Right cardiac atrium (tissue), 5 donors: ENCODE data around the gene COL6A5. TPM values are rescaled to one million over a fixed set of nuclear protein-coding genes. Genes with fewer than 3 reads are reported as not detected.
A peak's percentile ranks its signal among the peaks of the same experiment; 100 is the strongest.
"Not testable (repeated sequence)": the region's sequence is repeated elsewhere in the genome, so short reads cannot be mapped to it uniquely, and the experiment has no call there.

Experiments used
- ATAC-seq, 2 donors: fragments of 200-7000 bp; cut with Tn5 transposase; one replicate each; pipeline versions ENCODE4 v1.8.0 to v1.9.1; 2020; ENCODE audit warnings: moderate library complexity in 2 of 2, mild to moderate bottlenecking in 1 of 2
- DNase-seq, 3 donors: peaks; one replicate each; pipeline ENCODE4 v3.0.0-alpha.2; 2020
- H3K27ac ChIP-seq: one replicate; pipeline ENCODE4 v1.5.1; 2013; ENCODE audit warnings: mild to moderate bottlenecking, low read length, control low read depth, moderate library complexity
- H3K27me3 ChIP-seq: one replicate; pipeline ENCODE4 v1.6.1; 2013; ENCODE audit not compliant: control insufficient read depth, insufficient read depth
- H3K4me1 ChIP-seq: one replicate; pipeline ENCODE4 v1.6.1; 2013; ENCODE audit warnings: low read length; ENCODE audit not compliant: control insufficient read depth, insufficient read depth
- H3K4me3 ChIP-seq: one replicate; pipeline ENCODE4 v1.5.1; 2013; ENCODE audit warnings: low read length, control low read depth
- H3K9me3 ChIP-seq: one replicate; pipeline ENCODE4 v1.6.1; 2013; ENCODE audit warnings: low read length; ENCODE audit not compliant: control insufficient read depth
- WGBS: extraction: QIAGEN DNeasy Blood & Tissue Kit; methylation state at CpG from one replicate; pipeline ENCODE4 v1.1.7; 2013; 5-methylcytosine and 5-hydroxymethylcytosine counted together
- intact Hi-C, 4 donors: fragments of 100-400 bp; cut with DNase I; formaldehyde crosslinking; loops; one replicate each; pipeline versions ENCODE4 v1.11.0 to v1.14.0; 2022 to 2023
- polyA plus RNA-seq: library from polyadenylated mRNA; stranded (reverse); fragments of 200-250 nt; gene quantifications from one replicate; pipeline ENCODE4 v1.2.3, GENCODE V29; 2013
- total RNA-seq, 4 donors: library from RNA; stranded (reverse); fragmentation: NEBNext Ultra II Directional; extraction: Animal tissue kit (Norgen Biotek cat#: 25700); gene quantifications; one replicate each; pipeline ENCODE4 v1.2.1, GENCODE V29; 2021
- donor health status: healthy with polysubstance abuse.
- donor health status: DM: no; HTN: yes; CAD: no.
- donor health status: DM: no; HTN: no; CAD: no.
- donor health status: DM: no; HTN: yes; CAD: no; lungs with severe emphysema.
- donor health status: DM: yes; HTN: yes; CAD: no.

COL6A5 gene
- total and polyA plus RNA-seq, 5 donors: not detected

GRCh38 chr3:130389743-130390478 lies 44.4 kb downstream of the COL6A5 start:
- H3K27ac ChIP-seq: no peak overlapping the region
- no peak overlapping the region for H3K4me3 ChIP-seq
- no peaks in the 10 kb centered on the region for H3K27me3 ChIP-seq
- ATAC-seq (no peak), DNase-seq (no peak)
- no peaks in the 10 kb centered on the region for H3K4me1 ChIP-seq
- WGBS: 55% methylated on average over 1 of the region's 1 CpG
- intact Hi-C loops: no loop called here
- no peaks in the 10 kb centered on the region for H3K9me3 ChIP-seq

GRCh38 chr3:130392266-130392665 lies 46.8 kb downstream of the COL6A5 start:
- 92% methylated on average over 2 of the region's 2 CpGs for WGBS
- DNase-seq (no peak), ATAC-seq (no peak)
- H3K9me3 ChIP-seq: no peaks in the 10 kb centered on the region
- H3K27me3 ChIP-seq: no peaks in the 10 kb centered on the region
- H3K27ac ChIP-seq: no peak overlapping the region
- no peak overlapping the region for H3K4me3 ChIP-seq
- H3K4me1 ChIP-seq: no peaks in the 10 kb centered on the region
- intact Hi-C loops: no loop called here

GRCh38 chr3:130393594-130393993 lies 48.1 kb downstream of the COL6A5 start:
- Histone ChIP-seq H3K27ac (no peak overlapping the region), H3K4me1 (no peaks in the 10 kb centered on the region), H3K9me3 (no peaks in the 10 kb centered on the region), H3K27me3 (no peaks in the 10 kb centered on the region), H3K4me3 (no peak overlapping the region)
- intact Hi-C loops: no loop called here
- 63% methylated on average over 3 of the region's 3 CpGs for WGBS
- ATAC-seq: no peak
- no peak for DNase-seq

- Histone ChIP-seq H3K9me3 (no peaks in the 10 kb centered on the region), H3K27me3 (no peaks in the 10 kb centered on the region), H3K4me1 (no peaks in the 10 kb centered on the region), H3K27ac (no peak overlapping the region), H3K4me3 (no peak overlapping the region)
- intact Hi-C loops: no loop called here
- ATAC-seq (no peak), DNase-seq (no peak)
- 70% methylated on average over 2 of the region's 2 CpGs for WGBS
Measured at GRCh38 chr3:130395331-130395730, 49.9 kb downstream of the COL6A5 start.

- H3K4me3 ChIP-seq: no peak overlapping the region
- ATAC-seq: no peak
- no peaks in the 10 kb centered on the region for H3K9me3 ChIP-seq
- no peak overlapping the region for H3K27ac ChIP-seq
- H3K4me1 ChIP-seq: no peaks in the 10 kb centered on the region
- 56% methylated on average over 2 of the region's 2 CpGs for WGBS
- intact Hi-C loops: no loop called here
- no peak for DNase-seq
- no peaks in the 10 kb centered on the region for H3K27me3 ChIP-seq
Measured at GRCh38 chr3:130395916-130396315, 50.4 kb downstream of the COL6A5 start.

- DNase-seq (no peak), ATAC-seq (no peak)
- H3K9me3 ChIP-seq: no peaks in the 10 kb centered on the region
- no peaks in the 10 kb centered on the region for H3K4me1 ChIP-seq
- H3K4me3 ChIP-seq: no peak overlapping the region
- intact Hi-C loops: no loop called here
- no peaks in the 10 kb centered on the region for H3K27me3 ChIP-seq
- no peak overlapping the region for H3K27ac ChIP-seq
Measured at GRCh38 chr3:130404401-130404800, 58.9 kb downstream of the COL6A5 start.

GRCh38 chr3:130405956-130406355 lies 60.5 kb downstream of the COL6A5 start:
- 65% methylated on average over 3 of the region's 3 CpGs for WGBS

GRCh38 chr3:130408253-130408652 lies 62.8 kb downstream of the COL6A5 start:
- H3K4me1 ChIP-seq, H3K9me3 ChIP-seq, H3K27ac ChIP-seq, H3K27me3 ChIP-seq, DNase-seq, intact Hi-C loops, ATAC-seq, H3K4me3 ChIP-seq: not testable (repeated sequence)
- 72% methylated on average over 10 of the region's 10 CpGs for WGBS

More at GRCh38 chr3:130405956-130406355, 60.5 kb downstream of the COL6A5 start:
- no peaks in the 10 kb centered on the region for H3K27me3 ChIP-seq
- no peak overlapping the region for H3K27ac ChIP-seq
- no peaks in the 10 kb centered on the region for H3K9me3 ChIP-seq
- intact Hi-C loops: no loop called here
- DNase-seq (no peak), ATAC-seq (no peak)
- H3K4me1 ChIP-seq: no peaks in the 10 kb centered on the region
- no peak overlapping the region for H3K4me3 ChIP-seq

GRCh38 chr3:130411320-130411719 lies 65.8 kb downstream of the COL6A5 start:
- Histone ChIP-seq H3K4me3 (no peak overlapping the region), H3K4me1 (no peaks in the 10 kb centered on the region), H3K9me3 (no peaks in the 10 kb centered on the region), H3K27ac (no peak overlapping the region), H3K27me3 (no peaks in the 10 kb centered on the region)
- intact Hi-C loops: no loop called here
- ATAC-seq: peak in 1 of 2 donors; percentile 80
- DNase-seq: no peak

GRCh38 chr3:130412991-130413560 lies 67.6 kb downstream of the COL6A5 start:
- Histone ChIP-seq H3K27me3 (no peaks in the 10 kb centered on the region), H3K27ac (no peak overlapping the region), H3K4me3 (no peak overlapping the region), H3K9me3 (no peaks in the 10 kb centered on the region), H3K4me1 (no peaks in the 10 kb centered on the region)
- intact Hi-C loops: no loop called here
- ATAC-seq: no peak
- no peak for DNase-seq
- 0% methylated on average over 1 of the region's 1 CpG for WGBS

- Histone ChIP-seq H3K4me3 (no peak overlapping the region), H3K4me1 (no peaks in the 10 kb centered on the region), H3K27me3 (no peaks in the 10 kb centered on the region), H3K9me3 (no peaks in the 10 kb centered on the region), H3K27ac (no peak overlapping the region)
- ATAC-seq (no peak), DNase-seq (no peak)
- WGBS: 75% methylated on average over 4 of the region's 4 CpGs
- intact Hi-C loops: no loop called here
Measured at GRCh38 chr3:130414457-130414856, 69.0 kb downstream of the COL6A5 start.
